Gastrocnemius medialis (tissue), 4 donors: ENCODE measurements around the gene ZNF771.

ENCODE experiments used
- CTCF ChIP-seq, 5 experiments: fragments of 450-650 bp in 3 of 5; fragments of 200-600 bp in 2 of 5; sonication (generic) in 2 of 5; IDR thresholded peaks in 4 of 5; conservative IDR thresholded peaks in 1 of 5; 1 replicate in 4 of 5; 2 replicates in 1 of 5; pipeline ENCODE4 v1.5.1; 2016 to 2019; ENCODE audit warnings: antibody characterized with exemption in 5 of 5, mild to moderate bottlenecking in 3 of 5, moderate library complexity in 3 of 5
- POLR2A ChIP-seq, 2 donors: fragments of 450-650 bp; IDR thresholded peaks; one replicate each; pipeline ENCODE4 v1.6.1; 2017; ENCODE audit warnings: antibody characterized with exemption in 2 of 2, mild to moderate bottlenecking in 2 of 2, moderate library complexity in 2 of 2

- TF ChIP-seq POLR2A (IDR thresholded peaks at IDR 0.05): no peak
- TF ChIP-seq CTCF (IDR thresholded peaks at IDR 0.05 in 4 of 5, conservative IDR thresholded peaks at IDR 0.05 in 1 of 5): no peak
Observed at GRCh38 chr16:30437511-30438046, 30.2 kb downstream of the ZNF771 start.
